ENCODE data around the gene SLC22A23.

DNA sequence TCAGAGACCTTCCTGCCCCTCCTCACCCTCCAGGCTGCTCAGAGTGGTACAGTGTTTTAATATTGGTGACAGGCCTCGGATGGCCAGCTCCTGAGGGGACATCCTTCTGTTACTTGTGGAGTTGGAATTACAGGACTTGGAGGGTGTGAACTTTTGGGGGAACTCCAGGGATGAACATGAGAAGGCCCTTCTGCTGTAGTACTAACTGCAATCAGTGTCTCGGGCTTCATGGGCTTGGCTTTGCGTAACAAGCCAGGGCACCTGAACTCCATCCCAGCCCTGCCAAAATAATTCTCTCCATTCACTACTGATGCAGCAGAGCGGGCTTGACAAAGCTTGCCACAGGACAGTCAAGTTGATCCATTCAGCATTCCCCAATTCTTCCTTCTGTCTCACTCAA, 28.6 kb downstream of the SLC22A23 start:
- TF ChIP-seq FOXA1 (IDR thresholded peaks at IDR 0.05), result no peak
- TF ChIP-seq, protein P1, sequence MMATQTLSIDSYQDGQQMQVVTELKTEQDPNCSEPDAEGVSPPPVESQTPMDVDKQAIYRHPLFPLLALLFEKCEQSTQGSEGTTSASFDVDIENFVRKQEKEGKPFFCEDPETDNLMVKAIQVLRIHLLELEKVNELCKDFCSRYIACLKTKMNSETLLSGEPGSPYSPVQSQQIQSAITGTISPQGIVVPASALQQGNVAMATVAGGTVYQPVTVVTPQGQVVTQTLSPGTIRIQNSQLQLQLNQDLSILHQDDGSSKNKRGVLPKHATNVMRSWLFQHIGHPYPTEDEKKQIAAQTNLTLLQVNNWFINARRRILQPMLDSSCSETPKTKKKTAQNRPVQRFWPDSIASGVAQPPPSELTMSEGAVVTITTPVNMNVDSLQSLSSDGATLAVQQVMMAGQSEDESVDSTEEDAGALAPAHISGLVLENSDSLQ (IDR thresholded peaks at IDR 0.05), result no peak
- no peak for TF ChIP-seq BHLHE40 (IDR thresholded peaks at IDR 0.05; ENCODE audit: borderline replicate concordance)
- no peak for TF ChIP-seq SUZ12 (IDR thresholded peaks at IDR 0.05)
- TF ChIP-seq SP1 (IDR thresholded peaks at IDR 0.05), result no peak
- TF ChIP-seq ELF4 (IDR thresholded peaks at IDR 0.05), result no peak
- TF ChIP-seq HDGF (IDR thresholded peaks at IDR 0.05; ENCODE audit: borderline replicate concordance), result no peak
- no peak for TF ChIP-seq LEF1 (IDR thresholded peaks at IDR 0.05; ENCODE audit: borderline replicate concordance)
- TF ChIP-seq FOXM1 (IDR thresholded peaks at IDR 0.05; ENCODE audit: borderline replicate concordance), result no peak
- TF ChIP-seq FOXK2 (IDR thresholded peaks at IDR 0.05), result no peak
- TF ChIP-seq ARNT (IDR thresholded peaks at IDR 0.05), result no peak
- no peak for TF ChIP-seq TARDBP (IDR thresholded peaks at IDR 0.05)
- TF ChIP-seq ZNF384 (IDR thresholded peaks at IDR 0.05), result no peak
- TF ChIP-seq NFRKB (IDR thresholded peaks at IDR 0.05), result no peak

Data from HEK293T (cell line).